Measurements from ENCODE around the gene HNRNPA1L2. TPM values are rescaled to one million over a fixed set of nuclear protein-coding genes. Genes with fewer than 3 reads are reported as not detected.

The HNRNPA1L2 gene
- total and polyA plus RNA-seq, 2 of the 8 experiments (the other 6 are each of a cell fraction or from before 2014, with no cell fraction given): 3.7 to 8.9 TPM

DNA sequence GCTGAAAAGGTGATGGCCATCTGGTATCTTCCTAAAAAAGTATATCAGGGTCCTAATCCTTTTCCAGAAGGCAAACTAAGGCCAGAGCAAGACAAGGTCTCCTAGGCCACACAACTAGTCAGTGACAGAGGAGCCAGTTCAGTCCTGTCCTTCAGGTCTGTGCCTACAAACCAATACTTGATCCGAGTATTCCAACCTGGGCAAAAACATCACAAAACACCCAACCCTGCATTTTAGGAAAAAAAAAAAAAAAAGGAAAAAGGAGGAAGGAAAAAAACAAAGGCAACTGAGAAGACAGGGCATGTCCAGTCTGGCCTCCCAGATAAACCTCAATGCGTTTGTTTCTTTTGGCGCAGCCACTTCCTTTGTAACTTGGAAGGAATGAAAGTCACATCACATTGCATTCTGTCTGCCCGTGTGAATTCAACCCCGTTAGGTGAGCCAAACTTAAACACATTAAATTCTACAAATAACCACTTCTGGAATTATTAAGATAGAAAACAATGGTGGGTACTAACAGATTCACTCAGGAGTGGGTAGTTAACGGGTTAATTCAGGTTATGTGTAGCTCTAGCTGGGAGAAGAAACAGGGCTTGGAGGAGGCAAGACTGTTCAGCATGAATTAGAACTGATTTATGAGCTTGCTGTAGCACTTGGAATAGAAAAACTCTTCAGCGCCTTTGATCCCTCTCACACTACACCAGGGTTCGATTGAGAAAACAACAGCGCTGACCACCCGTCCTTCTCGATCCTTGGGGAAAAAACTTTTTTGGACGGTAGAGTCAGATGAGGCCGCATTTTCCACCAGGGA is 43.0 kb upstream of the HNRNPA1L2 start (continued):
- TF ChIP-seq, protein P1, sequence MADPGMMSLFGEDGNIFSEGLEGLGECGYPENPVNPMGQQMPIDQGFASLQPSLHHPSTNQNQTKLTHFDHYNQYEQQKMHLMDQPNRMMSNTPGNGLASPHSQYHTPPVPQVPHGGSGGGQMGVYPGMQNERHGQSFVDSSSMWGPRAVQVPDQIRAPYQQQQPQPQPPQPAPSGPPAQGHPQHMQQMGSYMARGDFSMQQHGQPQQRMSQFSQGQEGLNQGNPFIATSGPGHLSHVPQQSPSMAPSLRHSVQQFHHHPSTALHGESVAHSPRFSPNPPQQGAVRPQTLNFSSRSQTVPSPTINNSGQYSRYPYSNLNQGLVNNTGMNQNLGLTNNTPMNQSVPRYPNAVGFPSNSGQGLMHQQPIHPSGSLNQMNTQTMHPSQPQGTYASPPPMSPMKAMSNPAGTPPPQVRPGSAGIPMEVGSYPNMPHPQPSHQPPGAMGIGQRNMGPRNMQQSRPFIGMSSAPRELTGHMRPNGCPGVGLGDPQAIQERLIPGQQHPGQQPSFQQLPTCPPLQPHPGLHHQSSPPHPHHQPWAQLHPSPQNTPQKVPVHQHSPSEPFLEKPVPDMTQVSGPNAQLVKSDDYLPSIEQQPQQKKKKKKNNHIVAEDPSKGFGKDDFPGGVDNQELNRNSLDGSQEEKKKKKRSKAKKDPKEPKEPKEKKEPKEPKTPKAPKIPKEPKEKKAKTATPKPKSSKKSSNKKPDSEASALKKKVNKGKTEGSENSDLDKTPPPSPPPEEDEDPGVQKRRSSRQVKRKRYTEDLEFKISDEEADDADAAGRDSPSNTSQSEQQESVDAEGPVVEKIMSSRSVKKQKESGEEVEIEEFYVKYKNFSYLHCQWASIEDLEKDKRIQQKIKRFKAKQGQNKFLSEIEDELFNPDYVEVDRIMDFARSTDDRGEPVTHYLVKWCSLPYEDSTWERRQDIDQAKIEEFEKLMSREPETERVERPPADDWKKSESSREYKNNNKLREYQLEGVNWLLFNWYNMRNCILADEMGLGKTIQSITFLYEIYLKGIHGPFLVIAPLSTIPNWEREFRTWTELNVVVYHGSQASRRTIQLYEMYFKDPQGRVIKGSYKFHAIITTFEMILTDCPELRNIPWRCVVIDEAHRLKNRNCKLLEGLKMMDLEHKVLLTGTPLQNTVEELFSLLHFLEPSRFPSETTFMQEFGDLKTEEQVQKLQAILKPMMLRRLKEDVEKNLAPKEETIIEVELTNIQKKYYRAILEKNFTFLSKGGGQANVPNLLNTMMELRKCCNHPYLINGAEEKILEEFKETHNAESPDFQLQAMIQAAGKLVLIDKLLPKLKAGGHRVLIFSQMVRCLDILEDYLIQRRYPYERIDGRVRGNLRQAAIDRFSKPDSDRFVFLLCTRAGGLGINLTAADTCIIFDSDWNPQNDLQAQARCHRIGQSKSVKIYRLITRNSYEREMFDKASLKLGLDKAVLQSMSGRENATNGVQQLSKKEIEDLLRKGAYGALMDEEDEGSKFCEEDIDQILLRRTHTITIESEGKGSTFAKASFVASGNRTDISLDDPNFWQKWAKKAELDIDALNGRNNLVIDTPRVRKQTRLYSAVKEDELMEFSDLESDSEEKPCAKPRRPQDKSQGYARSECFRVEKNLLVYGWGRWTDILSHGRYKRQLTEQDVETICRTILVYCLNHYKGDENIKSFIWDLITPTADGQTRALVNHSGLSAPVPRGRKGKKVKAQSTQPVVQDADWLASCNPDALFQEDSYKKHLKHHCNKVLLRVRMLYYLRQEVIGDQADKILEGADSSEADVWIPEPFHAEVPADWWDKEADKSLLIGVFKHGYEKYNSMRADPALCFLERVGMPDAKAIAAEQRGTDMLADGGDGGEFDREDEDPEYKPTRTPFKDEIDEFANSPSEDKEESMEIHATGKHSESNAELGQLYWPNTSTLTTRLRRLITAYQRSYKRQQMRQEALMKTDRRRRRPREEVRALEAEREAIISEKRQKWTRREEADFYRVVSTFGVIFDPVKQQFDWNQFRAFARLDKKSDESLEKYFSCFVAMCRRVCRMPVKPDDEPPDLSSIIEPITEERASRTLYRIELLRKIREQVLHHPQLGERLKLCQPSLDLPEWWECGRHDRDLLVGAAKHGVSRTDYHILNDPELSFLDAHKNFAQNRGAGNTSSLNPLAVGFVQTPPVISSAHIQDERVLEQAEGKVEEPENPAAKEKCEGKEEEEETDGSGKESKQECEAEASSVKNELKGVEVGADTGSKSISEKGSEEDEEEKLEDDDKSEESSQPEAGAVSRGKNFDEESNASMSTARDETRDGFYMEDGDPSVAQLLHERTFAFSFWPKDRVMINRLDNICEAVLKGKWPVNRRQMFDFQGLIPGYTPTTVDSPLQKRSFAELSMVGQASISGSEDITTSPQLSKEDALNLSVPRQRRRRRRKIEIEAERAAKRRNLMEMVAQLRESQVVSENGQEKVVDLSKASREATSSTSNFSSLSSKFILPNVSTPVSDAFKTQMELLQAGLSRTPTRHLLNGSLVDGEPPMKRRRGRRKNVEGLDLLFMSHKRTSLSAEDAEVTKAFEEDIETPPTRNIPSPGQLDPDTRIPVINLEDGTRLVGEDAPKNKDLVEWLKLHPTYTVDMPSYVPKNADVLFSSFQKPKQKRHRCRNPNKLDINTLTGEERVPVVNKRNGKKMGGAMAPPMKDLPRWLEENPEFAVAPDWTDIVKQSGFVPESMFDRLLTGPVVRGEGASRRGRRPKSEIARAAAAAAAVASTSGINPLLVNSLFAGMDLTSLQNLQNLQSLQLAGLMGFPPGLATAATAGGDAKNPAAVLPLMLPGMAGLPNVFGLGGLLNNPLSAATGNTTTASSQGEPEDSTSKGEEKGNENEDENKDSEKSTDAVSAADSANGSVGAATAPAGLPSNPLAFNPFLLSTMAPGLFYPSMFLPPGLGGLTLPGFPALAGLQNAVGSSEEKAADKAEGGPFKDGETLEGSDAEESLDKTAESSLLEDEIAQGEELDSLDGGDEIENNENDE (IDR thresholded peaks at IDR 0.05; ENCODE audit: insufficient replicate concordance, low read length): no peak

Measured in H1 (cell line).